Activated CD4-positive, alpha-beta T cell treated with anti-CD3 and anti-CD28 coated beads, Interleukin-2, amount 50 U/mL, for 4 hours (primary cell): ENCODE data around the gene AARS2.

Experiments
- DNase-seq, 2 experiments: peaks; one replicate each; pipeline ENCODE4 v3.0.0-alpha.2; 2020

AARS2 gene

GRCh38 chr6:44258921-44259320, 54.2 kb downstream of the AARS2 start:
- no peak for DNase-seq

- DNase-seq, result no peak
These were observed 54.8 kb downstream of the AARS2 start for GRCh38 chr6:44258325-44258863.

- DNase-seq, result no peak
These were observed 55.3 kb downstream of the AARS2 start for GRCh38 chr6:44257753-44258324.

GRCh38 chr6:44257025-44257752, 56.0 kb downstream of the AARS2 start, which contains the start of gene SLC35B2:
SLC35B2 (minus strand) TSS chr6:44257528; CDS start chr6:44257410, 118 bp downstream.
- peak; percentile 41 to 54 for DNase-seq

GRCh38 chr6:44256775-44257024, 56.4 kb downstream of the AARS2 start:
- no peak for DNase-seq

GRCh38 chr6:44255871-44256774, 57.0 kb downstream of the AARS2 start:
- peak; percentile 13 to 28 for DNase-seq

GRCh38 chr6:44255105-44255808, 57.9 kb downstream of the AARS2 start:
- peak; percentile 29 to 30 for DNase-seq

DNA sequence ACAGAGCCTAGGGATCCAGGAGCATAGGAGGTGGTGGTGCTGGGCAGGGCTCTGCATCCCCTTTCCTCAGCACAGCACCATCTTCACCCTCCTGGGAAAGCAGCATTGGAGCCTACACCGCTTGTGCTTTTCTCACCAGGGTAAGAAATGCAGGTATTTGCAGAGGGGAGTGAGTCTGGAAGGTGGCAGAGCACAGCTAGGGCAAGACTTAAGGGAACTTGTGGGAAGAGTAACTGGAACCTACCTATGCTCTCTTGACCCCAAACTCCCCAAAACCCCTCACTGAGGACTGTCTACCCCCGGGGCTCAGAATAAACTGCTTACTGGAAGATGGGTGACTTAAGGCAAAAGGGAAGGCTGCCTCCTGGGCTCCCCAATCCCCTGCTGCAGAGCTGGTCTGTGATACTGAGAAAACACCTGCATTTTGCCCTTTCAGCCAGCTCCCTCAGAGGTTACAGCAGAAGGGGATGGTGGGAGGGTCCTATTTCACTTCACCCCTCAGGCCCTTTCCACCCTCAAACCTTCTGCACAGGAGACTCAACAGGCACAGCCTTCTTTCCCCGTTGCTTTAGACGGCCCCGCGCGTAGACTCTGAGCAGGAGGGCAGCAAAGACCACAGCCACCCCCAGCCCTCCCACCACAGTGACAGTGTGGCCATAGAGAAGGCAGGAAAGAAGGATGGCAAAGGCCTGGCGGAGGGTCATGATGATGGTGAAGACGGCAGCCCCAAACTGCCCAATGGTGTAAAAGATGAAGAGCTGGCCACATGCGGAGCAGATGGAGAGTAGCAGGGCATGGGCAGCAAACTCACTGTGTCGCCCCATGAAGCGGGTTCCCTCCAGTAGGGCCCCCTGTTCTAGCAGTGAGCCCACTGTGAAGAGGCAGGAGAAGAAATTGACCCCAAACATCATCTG, 58.7 kb downstream of the AARS2 start:
- peak in 1 of 2 experiments; percentile 18 for DNase-seq

GRCh38 chr6:44253307-44254101, 59.6 kb downstream of the AARS2 start:
- DNase-seq, result peak; percentile 52 to 55

GRCh38 chr6:44251576-44252524, 61.3 kb downstream of the AARS2 start:
- no peak for DNase-seq

GRCh38 chr6:44250718-44251123, 62.4 kb downstream of the AARS2 start:
- DNase-seq, result no peak

DNA sequence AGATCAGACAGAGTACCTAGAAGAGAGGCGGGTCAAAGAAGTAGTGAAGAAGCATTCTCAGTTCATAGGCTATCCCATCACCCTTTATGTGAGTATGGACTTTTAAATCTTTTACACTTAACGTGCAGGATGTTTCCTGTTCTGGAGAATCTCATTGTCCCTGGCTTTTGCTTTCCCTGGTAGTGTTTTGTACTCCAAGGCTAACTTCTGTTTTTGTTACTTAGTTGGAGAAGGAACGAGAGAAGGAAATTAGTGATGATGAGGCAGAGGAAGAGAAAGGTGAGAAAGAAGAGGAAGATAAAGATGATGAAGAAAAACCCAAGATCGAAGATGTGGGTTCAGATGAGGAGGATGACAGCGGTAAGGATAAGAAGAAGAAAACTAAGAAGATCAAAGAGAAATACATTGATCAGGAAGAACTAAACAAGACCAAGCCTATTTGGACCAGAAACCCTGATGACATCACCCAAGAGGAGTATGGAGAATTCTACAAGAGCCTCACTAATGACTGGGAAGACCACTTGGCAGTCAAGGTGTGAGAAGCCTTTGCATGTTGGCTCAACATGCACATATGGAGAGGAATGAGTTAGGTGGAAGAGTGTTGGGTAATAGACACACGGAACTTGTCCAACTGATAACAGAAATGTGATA, 63.0 kb downstream of the AARS2 start:
- no peak for DNase-seq
